HEK293 (cell line): ENCODE results near the gene SCIN.

Experiments used
- CTCF ChIA-PET: fragments of 350-600 bp; formaldehyde crosslinking; extraction: SDS; loops from one replicate; lab custom pipeline; 2021; ENCODE audit warnings: antibody characterized with exemption; lab: Yijun Ruan, JAX
- POLR2A ChIA-PET: fragments of 300-600 bp; formaldehyde crosslinking; extraction: SDS; loops from one replicate; lab custom pipeline; 2020; ENCODE audit warnings: antibody characterized with exemption, inconsistent platforms; lab: Yijun Ruan, JAX
- H3K27ac ChIP-seq: fragments of 200-500 bp; sonication (Bioruptor generic); 2 replicates; pipeline ENCODE4 v1.5.1; 2014; ENCODE audit warnings: low read depth, low read length, control low read depth, inconsistent platforms; ENCODE audit errors: extremely low read depth
- H3K36me3 ChIP-seq, 2 experiments: fragments of 200-500 bp in 1 of 2; sonication (Bioruptor generic) in 1 of 2; 1 replicate in 1 of 2; 2 replicates in 1 of 2; pipeline ENCODE4 v1.5.1; 2014 to 2017; ENCODE audit warnings: inconsistent platforms in 2 of 2, low read length in 2 of 2; ENCODE audit not compliant: control insufficient read depth in 2 of 2, insufficient read depth in 1 of 2
- H3K4me1 ChIP-seq: fragments of 200-500 bp; sonication (Bioruptor generic); 2 replicates; pipeline ENCODE4 v1.5.1; 2014; ENCODE audit warnings: mild to moderate bottlenecking, low read length, inconsistent platforms; ENCODE audit not compliant: control insufficient read depth, insufficient read depth
- H3K4me3 ChIP-seq: 2 replicates; pipeline ENCODE4 v1.5.1; 2011; ENCODE audit warnings: low read depth, mild to moderate bottlenecking, control low read depth, low read length, moderate library complexity
- H3K9me3 ChIP-seq: fragments of 200-500 bp; sonication (Bioruptor generic); 2 replicates; pipeline ENCODE4 v1.5.1; 2014; ENCODE audit warnings: low read depth, low read length, inconsistent platforms; ENCODE audit not compliant: control insufficient read depth, insufficient read depth
- GLIS2 ChIP-seq: fragments of 450-650 bp; formaldehyde crosslinking; IDR thresholded peaks from 2 replicates; pipeline ENCODE4 v1.5.1; 2016; ENCODE audit warnings: missing biosample characterization, missing genetic modification characterization
- KLF1 ChIP-seq: fragments of 450-650 bp; formaldehyde crosslinking; IDR thresholded peaks from 2 replicates; pipeline ENCODE4 v1.5.1; 2016; ENCODE audit warnings: missing biosample characterization, missing genetic modification characterization
- PRDM4 ChIP-seq: fragments of 450-650 bp; formaldehyde crosslinking; IDR thresholded peaks from 2 replicates; pipeline ENCODE4 v1.5.1; 2017; ENCODE audit warnings: missing biosample characterization, missing genetic modification characterization
- SCRT1 ChIP-seq: fragments of 450-650 bp; formaldehyde crosslinking; IDR thresholded peaks from 2 replicates; pipeline ENCODE4 v1.5.1; 2016; ENCODE audit warnings: missing biosample characterization, missing genetic modification characterization, borderline replicate concordance
- SP2 ChIP-seq: fragments of 450-650 bp; formaldehyde crosslinking; IDR thresholded peaks from 2 replicates; pipeline ENCODE4 v1.5.1; 2016; ENCODE audit warnings: missing biosample characterization, missing genetic modification characterization
- TCF7L2 ChIP-seq: IDR thresholded peaks from 2 replicates; pipeline ENCODE4 v1.6.1; 2011; ENCODE audit warnings: low read depth, mild to moderate bottlenecking, inconsistent platforms, low read length, moderate library complexity, borderline replicate concordance
- WT1 ChIP-seq: fragments of 450-650 bp; formaldehyde crosslinking; IDR thresholded peaks from 2 replicates; pipeline ENCODE4 v1.5.1; 2016; ENCODE audit warnings: missing biosample characterization, missing genetic modification characterization
- ZBTB1 ChIP-seq: fragments of 450-650 bp; formaldehyde crosslinking; IDR thresholded peaks from 2 replicates; pipeline ENCODE4 v1.5.1; 2016; ENCODE audit warnings: missing biosample characterization, missing genetic modification characterization
- ZBTB44 ChIP-seq: fragments of 450-650 bp; IDR thresholded peaks from 2 replicates; pipeline ENCODE4 v1.5.1; 2018; ENCODE audit warnings: missing biosample characterization, mild to moderate bottlenecking, missing genetic modification characterization
- ZFHX2 ChIP-seq: fragments of 450-650 bp; formaldehyde crosslinking; conservative IDR thresholded peaks from 2 replicates; pipeline ENCODE4 v1.5.1; 2016; ENCODE audit warnings: missing biosample characterization, missing genetic modification characterization
- ZFP69B ChIP-seq: fragments of 450-650 bp; formaldehyde crosslinking; IDR thresholded peaks from 2 replicates; pipeline ENCODE4 v1.5.1; 2016; ENCODE audit warnings: missing biosample characterization, missing genetic modification characterization
- ZNF146 ChIP-seq: fragments of 450-650 bp; formaldehyde crosslinking; IDR thresholded peaks from 2 replicates; pipeline ENCODE4 v1.5.1; 2016; ENCODE audit warnings: missing biosample characterization, missing genetic modification characterization
- ZNF221 ChIP-seq: fragments of 450-650 bp; formaldehyde crosslinking; IDR thresholded peaks from 2 replicates; pipeline ENCODE4 v1.5.1; 2017; ENCODE audit warnings: missing biosample characterization, missing genetic modification characterization, borderline replicate concordance
- ZNF292 ChIP-seq: fragments of 450-650 bp; formaldehyde crosslinking; IDR thresholded peaks from 2 replicates; pipeline ENCODE4 v1.5.1; 2016; ENCODE audit warnings: low read depth, missing biosample characterization, missing genetic modification characterization, borderline replicate concordance
- ZNF311 ChIP-seq: fragments of 450-650 bp; formaldehyde crosslinking; IDR thresholded peaks from 2 replicates; pipeline ENCODE4 v1.5.1; 2017; ENCODE audit warnings: missing biosample characterization, missing genetic modification characterization, borderline replicate concordance
- ZNF366 ChIP-seq: fragments of 450-650 bp; formaldehyde crosslinking; conservative IDR thresholded peaks from 2 replicates; pipeline ENCODE4 v1.5.1; 2016; ENCODE audit warnings: missing biosample characterization, missing genetic modification characterization
- ZNF510 ChIP-seq: fragments of 450-650 bp; formaldehyde crosslinking; IDR thresholded peaks from 2 replicates; pipeline ENCODE4 v1.5.1; 2018; ENCODE audit warnings: mild to moderate bottlenecking, missing genetic modification characterization, missing biosample characterization; ENCODE audit not compliant: insufficient replicate concordance
- ZNF530 ChIP-seq: fragments of 450-650 bp; formaldehyde crosslinking; IDR thresholded peaks from 2 replicates; pipeline ENCODE4 v1.5.1; 2016; ENCODE audit warnings: low read depth, missing biosample characterization, missing genetic modification characterization
- ZNF658 ChIP-seq: fragments of 450-650 bp; formaldehyde crosslinking; IDR thresholded peaks from 2 replicates; pipeline ENCODE4; 2016; ENCODE audit warnings: missing biosample characterization, missing genetic modification characterization
- ZNF768 ChIP-seq: fragments of 450-650 bp; formaldehyde crosslinking; IDR thresholded peaks from 2 replicates; pipeline ENCODE4 v1.5.1; 2018; ENCODE audit warnings: missing biosample characterization, mild to moderate bottlenecking, missing genetic modification characterization
- ZNF777 ChIP-seq: fragments of 450-650 bp; formaldehyde crosslinking; IDR thresholded peaks from 2 replicates; pipeline ENCODE4 v1.5.1; 2017; ENCODE audit warnings: missing biosample characterization, missing genetic modification characterization, borderline replicate concordance
- ZNF830 ChIP-seq: fragments of 450-650 bp; IDR thresholded peaks from 2 replicates; pipeline ENCODE4 v1.5.0; 2018; ENCODE audit warnings: missing biosample characterization, missing genetic modification characterization, low read depth, mild to moderate bottlenecking, moderate library complexity
- ZNF837 ChIP-seq: fragments of 450-650 bp; formaldehyde crosslinking; IDR thresholded peaks from 2 replicates; pipeline ENCODE4 v1.5.1; 2016; ENCODE audit warnings: missing biosample characterization, missing genetic modification characterization
- ZSCAN23 ChIP-seq: fragments of 450-650 bp; formaldehyde crosslinking; IDR thresholded peaks from 2 replicates; pipeline ENCODE4 v1.5.1; 2016; ENCODE audit warnings: missing biosample characterization, missing genetic modification characterization
- ZSCAN4 ChIP-seq: fragments of 450-650 bp; formaldehyde crosslinking; IDR thresholded peaks from 2 replicates; pipeline ENCODE4 v1.5.1; 2017; ENCODE audit warnings: missing biosample characterization, missing genetic modification characterization

Gene SCIN

GRCh38 chr7:12529971-12530710 lies 40.4 kb upstream of the SCIN start:
- CTCF ChIA-PET = interaction anchor here (0.5 to 2.3 kb wide), 2 partner anchors 94 to 355 kb away, joined by 3 to 9 read pairs; no protein-coding TSS in a partner anchor
- POLR2A ChIA-PET = no interaction called here
- TF ChIP-seq GLIS2 = no peak
- no peak for TF ChIP-seq ZSCAN4 (tag by site-specific recombination)
- no peak for TF ChIP-seq ZBTB1 (tag by site-specific recombination)
- no peak for TF ChIP-seq ZFP69B (tag by site-specific recombination)
- Histone ChIP-seq H3K9me3 (no peaks in the 10 kb centered on the region), H3K27ac (no peak overlapping the region), H3K4me3 (no peak overlapping the region), H3K4me1 (no peaks in the 10 kb centered on the region), H3K36me3 (no peaks in the 10 kb centered on the region)

- CTCF ChIA-PET = interaction anchor here (2.0 kb wide), 1 partner anchor 13 kb away, joined by 7 read pairs; no protein-coding TSS in a partner anchor
Measured at GRCh38 chr7:12531784-12532183, 38.7 kb upstream of the SCIN start.

GRCh38 chr7:12534046-12534445 lies 36.5 kb upstream of the SCIN start:
- TF ChIP-seq ZNF830 (tag by site-specific recombination) = no peak
- TF ChIP-seq PRDM4 (tag by site-specific recombination) = no peak
- no peak for TF ChIP-seq SP2 (tag by site-specific recombination)
- no peak for TF ChIP-seq WT1
- TF ChIP-seq ZNF837 (tag by site-specific recombination) = no peak
- no peak for TF ChIP-seq TCF7L2
- no peak for TF ChIP-seq ZNF221 (tag by site-specific recombination)
- TF ChIP-seq ZNF292 (tag by site-specific recombination) = no peak
- no peak for TF ChIP-seq ZNF777 (tag by site-specific recombination)
- TF ChIP-seq ZBTB44 (tag by site-specific recombination) = no peak
- no peak for TF ChIP-seq ZNF658 (tag by site-specific recombination)
- no peak for TF ChIP-seq ZFP69B (tag by site-specific recombination)
- no peak for TF ChIP-seq ZNF146
- no peak for TF ChIP-seq ZFHX2
- no peak for TF ChIP-seq ZSCAN23
- no peak for TF ChIP-seq ZNF510 (tag by site-specific recombination)
- TF ChIP-seq SCRT1 (tag by site-specific recombination) = no peak
- no peak for TF ChIP-seq ZNF311 (tag by site-specific recombination)
- TF ChIP-seq, all 188 proteins: peak for 0
- H3K27ac ChIP-seq = no peak overlapping the region
- no peaks in the 10 kb centered on the region; the same call in 1 of the 2 replicates for H3K9me3 ChIP-seq
- no peak overlapping the region for H3K4me3 ChIP-seq
- ChIA-PET POLR2A (no interaction called here), CTCF (interaction anchor here (1.5 kb wide), 1 partner anchor 9 kb away, joined by 11 read pairs; no protein-coding TSS in a partner anchor)
- H3K4me1 ChIP-seq = no peaks in the 10 kb centered on the region
- no peaks in the 10 kb centered on the region for H3K36me3 ChIP-seq

More at GRCh38 chr7:12531784-12532183, 38.7 kb upstream of the SCIN start:
- H3K4me1 ChIP-seq = no peaks in the 10 kb centered on the region
- no peaks in the 10 kb centered on the region for H3K36me3 ChIP-seq
- TF ChIP-seq ZNF366 (tag by site-specific recombination) (no peak), ZNF530 (no peak), KLF1 (tag by site-specific recombination) (no peak), ZNF768 (tag by site-specific recombination) (no peak)
- no peak overlapping the region for H3K27ac ChIP-seq
- H3K4me3 ChIP-seq = no peak overlapping the region
- POLR2A ChIA-PET = no interaction called here
- no peaks in the 10 kb centered on the region; the same call in 1 of the 2 replicates for H3K9me3 ChIP-seq
